Type B pancreatic cell (in vitro differentiated cells): ENCODE measurements around the gene NTM. TPM values are rescaled to one million over a fixed set of nuclear protein-coding genes. Genes with fewer than 3 reads are reported as not detected.

Source experiments
- DNase-seq: peaks from one replicate; pipeline ENCODE4 v3.0.0; 2021; ENCODE audit warnings: mixed read lengths; ENCODE audit not compliant: unreplicated experiment; ENCODE audit errors: extremely low spot score
- H3K27ac Mint-ChIP-seq: 2 replicates; pipeline ENCODE4 v1.8.0; 2021; ENCODE audit warnings: mild to moderate bottlenecking, mixed read lengths
- H3K27me3 Mint-ChIP-seq: 2 replicates; pipeline ENCODE4 v1.8.0; 2021; ENCODE audit warnings: mixed read lengths
- H3K36me3 Mint-ChIP-seq: 2 replicates; pipeline ENCODE4 v1.8.0; 2021; ENCODE audit warnings: mixed read lengths
- H3K4me1 Mint-ChIP-seq: one replicate; pipeline ENCODE4 v1.8.0; 2021; ENCODE audit warnings: mixed read lengths; ENCODE audit not compliant: unreplicated experiment
- H3K4me3 Mint-ChIP-seq: 2 replicates; pipeline ENCODE4 v1.8.0; 2021; ENCODE audit warnings: mild to moderate bottlenecking, mixed read lengths
- H3K9me3 Mint-ChIP-seq: 2 replicates; pipeline ENCODE4 v1.8.0; 2021; ENCODE audit warnings: mixed read lengths
- CTCF ChIP-seq: fragments of 200-600 bp; sonication (generic); conservative IDR thresholded peaks from 2 replicates; pipeline ENCODE4 v1.5.0; 2021; ENCODE audit warnings: antibody characterized with exemption, mild to moderate bottlenecking
- total RNA-seq: library from RNA; stranded (reverse); gene quantifications from 2 replicates; pipeline ENCODE4 v1.2.1, GENCODE V29; 2021; ENCODE audit warnings: low replicate concordance

NTM gene
- total RNA-seq, 1 donor from 2014 or later, result 19.2 TPM

GRCh38 chr11:131750152-131750551 is 379.7 kb downstream of the NTM start:
- DNase-seq, result no peak
- Mint-ChIP-seq H3K4me1 (peaks cover 4% of the 10 kb centered on the region), H3K27me3 (peaks cover 34% of the 10 kb centered on the region), H3K4me3 (no peak overlapping the region), H3K9me3 (peaks cover 5% of the 10 kb centered on the region), H3K36me3 (peaks cover 3% of the 10 kb centered on the region), H3K27ac (no peak overlapping the region)
- no peak for TF ChIP-seq CTCF

- Mint-ChIP-seq H3K36me3 (peaks cover 3% of the 10 kb centered on the region), H3K27ac (no peak overlapping the region), H3K4me3 (no peak overlapping the region), H3K4me1 (peaks cover 4% of the 10 kb centered on the region), H3K9me3 (peaks cover 5% of the 10 kb centered on the region), H3K27me3 (peaks cover 30% of the 10 kb centered on the region)
- no peak for DNase-seq
- no peak for TF ChIP-seq CTCF
These were observed 380.3 kb downstream of the NTM start for GRCh38 chr11:131750692-131751091.

- peaks cover 3% of the 10 kb centered on the region for H3K36me3 Mint-ChIP-seq
- no peak overlapping the region for H3K27ac Mint-ChIP-seq
- peaks cover 5% of the 10 kb centered on the region for H3K9me3 Mint-ChIP-seq
- H3K4me3 Mint-ChIP-seq, result no peak overlapping the region
- TF ChIP-seq CTCF, result no peak
- DNase-seq, result no peak
- peaks cover 30% of the 10 kb centered on the region for H3K27me3 Mint-ChIP-seq
- H3K4me1 Mint-ChIP-seq, result no peaks in the 10 kb centered on the region
These were observed 384.3 kb downstream of the NTM start for GRCh38 chr11:131754671-131755070.

- Mint-ChIP-seq H3K36me3 (peaks cover 3% of the 10 kb centered on the region), H3K9me3 (peaks cover 5% of the 10 kb centered on the region), H3K27me3 (peaks cover 35% of the 10 kb centered on the region), H3K4me3 (no peak overlapping the region), H3K4me1 (peaks cover 6% of the 10 kb centered on the region), H3K27ac (no peak overlapping the region)
- no peak for TF ChIP-seq CTCF
- no peak for DNase-seq
These were observed 386.2 kb downstream of the NTM start for GRCh38 chr11:131756479-131757110.

GRCh38 chr11:131758726-131759125 is 388.3 kb downstream of the NTM start:
- Mint-ChIP-seq H3K27me3 (peaks cover 35% of the 10 kb centered on the region), H3K27ac (no peak overlapping the region), H3K4me3 (no peak overlapping the region), H3K36me3 (no peaks in the 10 kb centered on the region), H3K9me3 (no peaks in the 10 kb centered on the region), H3K4me1 (peaks cover 6% of the 10 kb centered on the region)
- DNase-seq, result no peak
- TF ChIP-seq CTCF, result no peak
